ENCODE measurements around the gene GABRA4. TPM values are rescaled to one million over a fixed set of nuclear protein-coding genes. Genes with fewer than 3 reads are reported as not detected.

Gene GABRA4
- total RNA-seq, 1 donor from 2014 or later = not detected

DNA sequence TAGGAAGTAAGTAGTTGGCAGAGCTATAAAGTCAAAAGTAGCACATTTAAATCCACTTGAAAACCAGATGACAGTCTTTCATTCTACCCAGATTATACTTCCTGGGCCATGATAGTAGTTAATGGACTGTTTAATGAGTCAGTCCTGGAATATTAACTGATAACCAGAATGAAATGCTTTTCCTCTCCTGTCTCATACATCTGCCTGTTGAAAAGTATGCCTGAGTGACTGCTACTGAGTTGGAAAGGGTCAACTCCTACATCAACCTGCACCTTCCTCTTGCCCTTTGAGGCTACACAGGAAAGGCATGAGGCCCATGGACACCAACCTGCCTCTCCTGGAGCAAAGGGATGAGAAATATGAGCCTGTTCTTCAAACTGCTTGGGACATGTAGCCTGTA lies 48.3 kb downstream of the GABRA4 start:
- Mint-ChIP-seq H3K4me3 (ENCODE audit: low read depth) (no peak overlapping the region), H3K27me3 (ENCODE audit: low read depth) (no peaks in the 10 kb centered on the region), H3K27ac (no peak overlapping the region), H3K9me3 (no peaks in the 10 kb centered on the region), H3K36me3 (ENCODE audit: low read depth) (no peaks in the 10 kb centered on the region), H3K4me1 (ENCODE audit: low read depth) (no peaks in the 10 kb centered on the region)
- DNase-seq (ENCODE audit: low spot score) = no peak
- intact Hi-C loops (cut with micrococcal nuclease) = no loop called here

DNA sequence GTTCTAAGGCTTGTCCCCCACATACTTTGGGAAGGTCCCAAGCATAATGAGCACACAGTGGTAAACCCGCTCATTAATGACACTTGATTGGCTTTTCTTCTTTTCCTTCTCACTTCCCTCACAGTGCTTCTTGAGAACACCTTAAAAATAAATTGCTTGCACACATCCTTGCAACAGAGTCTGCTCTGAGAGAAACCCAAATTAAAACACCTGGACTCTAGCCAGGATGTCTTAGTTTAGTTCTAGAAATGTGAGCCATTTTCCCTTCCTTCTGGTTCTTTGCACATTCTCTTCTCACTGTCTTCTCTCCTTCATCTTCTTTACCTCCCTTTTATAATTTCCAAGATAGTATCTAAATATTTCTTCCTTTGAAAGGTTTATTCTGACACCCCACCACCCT lies 49.0 kb downstream of the GABRA4 start:
- H3K4me1 Mint-ChIP-seq (ENCODE audit: low read depth) = no peaks in the 10 kb centered on the region
- intact Hi-C loops (cut with micrococcal nuclease) = no loop called here
- no peak overlapping the region for H3K27ac Mint-ChIP-seq

DNA sequence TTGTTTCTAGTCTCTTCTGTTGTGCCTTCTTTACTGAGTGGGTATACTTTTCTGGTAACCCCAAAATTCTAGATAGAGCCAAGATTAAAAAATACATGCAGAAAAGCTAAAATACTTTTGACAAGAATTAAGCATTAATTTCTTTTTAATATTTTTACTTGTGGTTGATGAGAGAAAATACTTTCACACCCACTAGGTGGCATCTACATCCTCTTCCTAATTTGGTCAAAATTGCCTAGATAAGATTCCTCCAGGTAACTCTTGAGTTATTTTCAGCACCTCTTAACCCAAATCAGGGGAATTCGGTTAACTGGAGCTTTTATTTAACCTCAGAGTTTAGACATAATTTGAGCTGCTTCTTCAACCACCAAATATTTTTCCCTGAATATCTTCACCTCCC lies 55.9 kb downstream of the GABRA4 start:
- intact Hi-C loops (cut with micrococcal nuclease) = loop anchor here (2.0 to 10.0 kb wide), 2 partner anchors 185 to 447 kb away; no protein-coding TSS in a partner anchor
- DNase-seq (ENCODE audit: low spot score) = no peak
- Mint-ChIP-seq H3K27ac (no peak overlapping the region), H3K9me3 (no peaks in the 10 kb centered on the region), H3K4me1 (ENCODE audit: low read depth) (no peaks in the 10 kb centered on the region), H3K4me3 (ENCODE audit: low read depth) (no peak overlapping the region), H3K36me3 (ENCODE audit: low read depth) (no peaks in the 10 kb centered on the region), H3K27me3 (ENCODE audit: low read depth) (no peaks in the 10 kb centered on the region)

More for the DNA sequence above, 49.0 kb downstream of the GABRA4 start:
- Mint-ChIP-seq H3K4me3 (ENCODE audit: low read depth) (no peak overlapping the region), H3K36me3 (ENCODE audit: low read depth) (no peaks in the 10 kb centered on the region), H3K27me3 (ENCODE audit: low read depth) (no peaks in the 10 kb centered on the region), H3K9me3 (no peaks in the 10 kb centered on the region)
- DNase-seq (ENCODE audit: low spot score) = no peak

DNA sequence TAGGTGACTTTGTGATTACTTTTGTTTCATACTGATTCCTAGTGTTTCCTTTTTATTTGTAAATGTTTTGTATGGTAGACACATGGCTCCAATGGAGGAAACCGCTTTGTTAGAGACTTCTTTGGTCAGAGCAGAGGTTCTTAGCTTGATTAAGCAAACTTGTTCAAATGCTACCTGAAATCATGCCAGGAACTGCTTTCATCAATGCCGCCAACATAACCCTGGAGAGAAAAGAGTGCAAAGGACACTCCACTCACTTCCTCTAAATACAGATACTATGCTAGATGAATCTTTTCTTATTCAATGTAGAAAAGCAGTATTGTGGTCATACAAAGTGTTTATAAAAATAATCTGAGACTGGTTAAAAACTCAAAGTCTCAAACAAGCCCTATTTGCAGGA lies 58.7 kb downstream of the GABRA4 start:
- Mint-ChIP-seq H3K27ac (no peak overlapping the region), H3K36me3 (ENCODE audit: low read depth) (no peaks in the 10 kb centered on the region), H3K4me1 (ENCODE audit: low read depth) (no peaks in the 10 kb centered on the region), H3K4me3 (ENCODE audit: low read depth) (no peak overlapping the region), H3K27me3 (ENCODE audit: low read depth) (no peaks in the 10 kb centered on the region), H3K9me3 (no peaks in the 10 kb centered on the region)
- DNase-seq (ENCODE audit: low spot score) = no peak
- intact Hi-C loops (cut with micrococcal nuclease) = loop anchor here (10.0 kb wide), 1 partner anchor 450 kb away; no protein-coding TSS in a partner anchor

DNA sequence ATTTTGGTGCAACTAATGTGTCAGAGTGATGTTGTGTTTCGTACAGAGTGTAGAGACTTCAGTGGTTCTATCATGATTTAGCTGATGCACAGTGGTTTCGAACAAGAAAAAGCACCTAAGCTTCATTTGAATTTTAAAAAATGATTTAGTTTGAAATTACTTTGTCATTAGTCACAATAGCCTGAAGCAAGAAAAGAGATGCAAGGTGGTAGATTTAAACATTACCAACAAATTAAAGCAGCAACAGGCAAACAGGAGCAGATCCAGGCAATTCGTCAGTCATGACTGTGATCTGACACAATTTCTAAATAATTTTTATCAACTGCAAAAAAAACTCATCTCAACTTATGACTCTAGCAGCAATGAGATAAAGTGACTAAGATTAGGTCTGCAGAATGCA lies 59.7 kb downstream of the GABRA4 start:
- no peak for DNase-seq (ENCODE audit: low spot score)
- intact Hi-C loops (cut with micrococcal nuclease) = loop anchor here (2.0 to 10.0 kb wide), 2 partner anchors 99 to 451 kb away; no protein-coding TSS in a partner anchor
- H3K9me3 Mint-ChIP-seq = no peaks in the 10 kb centered on the region
- no peaks in the 10 kb centered on the region for H3K4me1 Mint-ChIP-seq (ENCODE audit: low read depth)
- no peaks in the 10 kb centered on the region for H3K36me3 Mint-ChIP-seq (ENCODE audit: low read depth)
- H3K27ac Mint-ChIP-seq = no peak overlapping the region
- H3K4me3 Mint-ChIP-seq (ENCODE audit: low read depth) = no peak overlapping the region
- H3K27me3 Mint-ChIP-seq (ENCODE audit: low read depth) = no peaks in the 10 kb centered on the region

DNA sequence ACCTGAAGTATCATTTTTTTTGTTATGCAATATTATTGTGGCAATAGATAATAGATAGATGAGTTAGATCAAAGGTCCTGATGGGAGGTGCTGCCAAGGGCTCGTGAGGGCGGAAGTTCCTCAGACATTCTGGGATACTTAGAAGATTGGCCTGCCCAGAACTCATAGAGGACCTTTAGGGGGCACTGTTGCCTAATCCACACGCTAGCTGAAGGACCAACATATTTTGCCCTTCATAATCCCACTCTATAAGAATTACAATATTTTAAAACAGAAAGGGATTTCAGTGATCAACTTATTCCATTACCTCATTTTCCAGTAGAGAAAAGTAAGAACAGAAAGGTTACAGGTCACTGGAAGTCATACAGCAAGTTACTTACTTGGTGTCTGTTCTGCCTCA lies 61.4 kb downstream of the GABRA4 start:
- H3K9me3 Mint-ChIP-seq = no peaks in the 10 kb centered on the region
- no peak overlapping the region for H3K4me3 Mint-ChIP-seq (ENCODE audit: low read depth)
- H3K36me3 Mint-ChIP-seq (ENCODE audit: low read depth) = no peaks in the 10 kb centered on the region
- no peaks in the 10 kb centered on the region for H3K4me1 Mint-ChIP-seq (ENCODE audit: low read depth)
- no peaks in the 10 kb centered on the region for H3K27me3 Mint-ChIP-seq (ENCODE audit: low read depth)
- DNase-seq (ENCODE audit: low spot score) = no peak
- intact Hi-C loops (cut with micrococcal nuclease) = loop anchor here (2.0 to 10.0 kb wide), 2 partner anchors 101 to 453 kb away; no protein-coding TSS in a partner anchor
- H3K27ac Mint-ChIP-seq = no peak overlapping the region

DNA sequence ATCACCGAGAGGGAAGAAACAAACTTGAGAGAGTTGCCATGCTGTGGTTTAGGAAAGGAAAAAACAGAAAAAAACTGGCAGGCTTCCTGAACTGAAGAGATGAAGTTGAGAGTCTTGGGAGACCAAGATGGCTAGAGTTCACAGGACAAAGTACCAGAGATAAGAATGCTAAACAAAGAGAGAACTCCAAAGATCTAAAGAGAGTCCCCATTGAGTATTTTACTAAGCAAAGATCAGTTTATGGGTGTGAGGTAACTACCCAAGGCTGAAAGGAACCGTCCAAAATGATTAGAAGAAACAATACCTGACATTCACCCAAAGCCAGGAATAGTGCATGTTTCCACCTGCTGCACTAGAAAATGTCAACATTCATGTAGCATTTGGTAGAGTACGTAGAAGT lies 62.5 kb downstream of the GABRA4 start:
- DNase-seq (ENCODE audit: low spot score) = no peak
- H3K4me1 Mint-ChIP-seq (ENCODE audit: low read depth) = no peaks in the 10 kb centered on the region
- no peaks in the 10 kb centered on the region for H3K9me3 Mint-ChIP-seq
- intact Hi-C loops (cut with micrococcal nuclease) = loop anchor here (10.0 kb wide), 1 partner anchor 454 kb away; no protein-coding TSS in a partner anchor
- H3K36me3 Mint-ChIP-seq (ENCODE audit: low read depth) = no peaks in the 10 kb centered on the region
- H3K27ac Mint-ChIP-seq = no peak overlapping the region
- H3K4me3 Mint-ChIP-seq (ENCODE audit: low read depth) = no peak overlapping the region
- no peaks in the 10 kb centered on the region for H3K27me3 Mint-ChIP-seq (ENCODE audit: low read depth)

DNA sequence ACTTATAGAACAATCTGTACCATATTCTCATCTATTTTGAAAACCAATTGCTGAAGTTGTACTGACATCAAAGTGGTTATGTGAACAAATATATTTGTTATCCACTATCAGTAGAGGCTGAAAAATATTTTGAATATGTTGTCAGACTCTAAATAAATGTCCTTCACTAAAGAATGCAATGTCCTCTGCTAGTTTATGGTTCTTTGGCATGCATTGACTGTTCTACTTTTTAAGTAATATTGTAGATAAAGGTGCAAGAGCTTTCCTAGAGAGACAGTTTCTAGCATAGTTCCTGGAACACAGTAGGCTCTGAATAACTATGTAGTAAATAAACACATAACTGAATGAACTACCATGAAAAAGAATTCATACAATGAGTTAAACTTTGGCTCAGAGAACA lies 66.2 kb downstream of the GABRA4 start:
- H3K4me3 Mint-ChIP-seq (ENCODE audit: low read depth) = no peak overlapping the region
- H3K4me1 Mint-ChIP-seq (ENCODE audit: low read depth) = no peaks in the 10 kb centered on the region
- H3K9me3 Mint-ChIP-seq = no peaks in the 10 kb centered on the region
- no peak for DNase-seq (ENCODE audit: low spot score)
- intact Hi-C loops (cut with micrococcal nuclease) = no loop called here
- H3K36me3 Mint-ChIP-seq (ENCODE audit: low read depth) = no peaks in the 10 kb centered on the region
- no peaks in the 10 kb centered on the region for H3K27me3 Mint-ChIP-seq (ENCODE audit: low read depth)
- no peak overlapping the region for H3K27ac Mint-ChIP-seq

DNA sequence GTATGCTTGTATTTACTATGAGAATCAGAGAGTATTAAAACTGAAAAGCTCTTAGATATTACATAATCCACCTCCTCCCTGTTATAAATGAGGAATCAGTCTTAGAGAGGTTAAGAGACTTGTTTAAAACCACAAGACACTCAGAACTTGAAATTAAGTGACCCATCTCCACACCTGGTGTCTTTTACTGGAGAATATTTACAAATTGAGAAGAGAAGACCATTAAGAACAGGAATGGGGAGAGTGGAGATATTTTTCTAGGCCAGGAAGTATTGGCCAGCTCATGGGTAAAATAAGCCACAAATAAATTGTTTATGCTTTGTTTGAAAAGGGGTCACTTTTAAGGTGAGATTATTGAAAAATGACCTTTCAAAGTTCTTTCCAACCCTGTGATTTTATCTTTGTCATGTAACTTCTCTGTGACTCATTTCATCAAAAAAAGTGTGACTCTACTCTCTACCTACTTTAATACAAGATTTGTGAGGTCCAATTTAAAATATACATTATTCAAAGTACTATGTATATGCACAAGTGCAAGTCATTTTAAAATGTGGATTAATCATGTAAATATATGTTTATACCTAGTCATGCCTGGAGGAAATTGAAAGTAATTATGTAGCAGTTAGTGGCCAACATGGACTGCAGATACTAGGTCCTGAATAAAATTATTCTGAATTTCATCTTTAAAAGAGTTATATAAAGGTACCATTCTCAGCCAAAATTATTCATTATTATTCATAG lies 68.4 kb downstream of the GABRA4 start:
- Mint-ChIP-seq H3K27ac (no peak overlapping the region), H3K27me3 (ENCODE audit: low read depth) (no peaks in the 10 kb centered on the region), H3K4me3 (ENCODE audit: low read depth) (no peak overlapping the region), H3K9me3 (no peaks in the 10 kb centered on the region), H3K4me1 (ENCODE audit: low read depth) (no peaks in the 10 kb centered on the region), H3K36me3 (ENCODE audit: low read depth) (no peaks in the 10 kb centered on the region)
- intact Hi-C loops (cut with micrococcal nuclease) = no loop called here
- no peak for DNase-seq (ENCODE audit: low spot score)

DNA sequence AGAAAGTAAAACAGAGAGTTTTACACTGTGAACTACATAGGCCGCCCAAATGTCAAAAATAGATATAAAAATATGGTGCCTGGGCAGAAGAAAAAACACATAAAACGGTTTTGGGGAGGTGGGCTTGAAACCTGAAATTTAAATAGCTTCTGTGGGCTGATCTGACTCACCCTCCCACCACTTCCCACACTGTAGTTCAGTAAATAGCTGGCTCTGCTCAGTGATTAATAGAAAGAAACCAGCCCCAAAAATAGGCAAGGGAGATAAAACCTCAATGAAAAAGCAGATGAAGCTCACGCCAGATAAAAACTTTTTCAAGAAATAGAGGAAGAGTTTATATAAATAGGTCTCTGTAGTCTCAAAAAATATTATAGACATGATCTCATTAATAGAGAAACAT lies 71.2 kb downstream of the GABRA4 start:
- H3K27ac Mint-ChIP-seq = no peak overlapping the region
- H3K4me1 Mint-ChIP-seq (ENCODE audit: low read depth) = no peaks in the 10 kb centered on the region
- intact Hi-C loops (cut with micrococcal nuclease) = no loop called here
- DNase-seq (ENCODE audit: low spot score) = no peak
- H3K36me3 Mint-ChIP-seq (ENCODE audit: low read depth) = no peaks in the 10 kb centered on the region
- H3K9me3 Mint-ChIP-seq = no peaks in the 10 kb centered on the region
- no peaks in the 10 kb centered on the region for H3K27me3 Mint-ChIP-seq (ENCODE audit: low read depth)
- H3K4me3 Mint-ChIP-seq (ENCODE audit: low read depth) = no peak overlapping the region

DNA sequence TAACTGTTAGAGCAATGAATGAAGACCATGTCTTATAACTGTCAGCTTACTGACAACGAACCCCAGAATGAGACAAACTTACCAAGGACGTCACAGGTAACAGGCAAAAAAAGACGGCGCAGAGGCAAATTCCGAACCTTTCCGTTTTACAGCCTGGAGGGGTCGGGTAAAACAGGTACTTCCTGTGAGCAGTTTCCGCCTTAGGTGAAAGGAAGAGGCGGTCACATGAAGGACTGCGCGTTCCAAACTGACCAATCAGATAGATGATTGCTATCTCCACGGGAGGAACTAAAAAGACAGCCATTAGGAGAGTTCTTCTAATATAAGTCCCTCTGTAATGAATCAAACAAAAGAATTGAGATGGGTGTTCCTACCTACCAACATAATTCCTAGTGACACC lies 84.3 kb downstream of the GABRA4 start, which contains the start of gene COX7B2:
COX7B2 (minus strand) TSS at position 168 of the 400 bp plus-strand sequence. CDS start 174,053 bp downstream, outside the sequence.
- no peaks in the 10 kb centered on the region for H3K4me1 Mint-ChIP-seq (ENCODE audit: low read depth)
- no peaks in the 10 kb centered on the region for H3K36me3 Mint-ChIP-seq (ENCODE audit: low read depth)
- intact Hi-C loops (cut with micrococcal nuclease) = no loop called here
- H3K9me3 Mint-ChIP-seq = no peaks in the 10 kb centered on the region
- no peaks in the 10 kb centered on the region for H3K27me3 Mint-ChIP-seq (ENCODE audit: low read depth)
- no peak within 1 kb of the TSS for H3K27ac Mint-ChIP-seq
- DNase-seq (ENCODE audit: low spot score) = no peak
- H3K4me3 Mint-ChIP-seq (ENCODE audit: low read depth) = no peak within 1 kb of the TSS

DNA sequence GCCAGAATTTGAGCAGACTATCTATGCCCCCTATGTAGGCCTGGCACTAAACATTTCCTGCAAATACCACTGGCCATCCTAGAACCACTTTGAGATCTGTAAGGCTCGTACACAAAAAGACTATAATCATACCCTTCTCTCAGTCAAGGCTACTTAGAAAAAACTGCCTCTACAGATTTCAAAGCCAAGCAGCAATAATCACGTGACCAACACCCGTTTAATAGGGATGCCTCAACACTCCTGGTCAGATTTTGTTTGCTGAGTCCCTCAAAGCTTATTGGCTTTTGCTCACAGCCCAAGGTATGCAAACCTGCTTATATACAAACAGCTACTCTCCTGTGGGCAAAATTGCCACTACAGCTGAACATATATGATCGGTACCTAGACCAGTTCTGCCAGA lies 85.2 kb downstream of the GABRA4 start:
- no peak for DNase-seq (ENCODE audit: low spot score)
- Mint-ChIP-seq H3K36me3 (ENCODE audit: low read depth) (no peaks in the 10 kb centered on the region), H3K4me3 (ENCODE audit: low read depth) (no peak overlapping the region), H3K4me1 (ENCODE audit: low read depth) (no peaks in the 10 kb centered on the region), H3K27me3 (ENCODE audit: low read depth) (no peaks in the 10 kb centered on the region), H3K9me3 (no peaks in the 10 kb centered on the region), H3K27ac (no peak overlapping the region)
- intact Hi-C loops (cut with micrococcal nuclease) = no loop called here

DNA sequence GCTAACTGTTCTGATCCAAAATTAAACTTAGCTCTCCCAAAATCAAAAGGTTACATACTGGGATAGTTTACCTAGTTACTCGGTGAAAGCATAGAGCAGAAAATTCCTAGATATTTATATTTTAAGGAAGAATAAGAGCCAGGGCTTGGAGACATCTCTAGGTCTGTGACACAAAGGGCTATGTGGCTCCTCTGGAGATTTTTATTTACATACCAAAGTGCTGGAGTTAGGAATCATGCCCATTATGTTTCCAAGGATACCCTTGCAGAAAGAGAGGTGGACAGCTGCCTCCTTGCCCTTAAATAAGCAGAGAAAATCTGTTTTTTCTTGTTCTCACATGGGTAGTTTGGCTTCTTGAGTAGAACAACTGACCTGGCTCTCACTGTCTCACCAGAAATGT lies 93.3 kb downstream of the GABRA4 start:
- no peaks in the 10 kb centered on the region for H3K27me3 Mint-ChIP-seq (ENCODE audit: low read depth)
- intact Hi-C loops (cut with micrococcal nuclease) = no loop called here
- no peak for DNase-seq (ENCODE audit: low spot score)
- H3K4me1 Mint-ChIP-seq (ENCODE audit: low read depth) = no peaks in the 10 kb centered on the region
- H3K27ac Mint-ChIP-seq = no peak overlapping the region
- H3K9me3 Mint-ChIP-seq = no peaks in the 10 kb centered on the region
- no peaks in the 10 kb centered on the region for H3K36me3 Mint-ChIP-seq (ENCODE audit: low read depth)
- H3K4me3 Mint-ChIP-seq (ENCODE audit: low read depth) = no peak overlapping the region

Data from activated T-helper 2 cell treated with anti-CD3 and anti-CD28 coated beads, Interferon-gamma antibody, Interleukin-2, Interleukin-4, amounts not matched to agents 10 μg/mL and 5 μg/mL and 100 μg/mL, durations not matched to agents 14 hours and 24 hours and 36 hours (primary cell).